Coronary artery (tissue), 2 donors: ENCODE data around the gene LRRC3.
"Not testable (repeated sequence)": the region's sequence is repeated elsewhere in the genome, so short reads cannot be mapped to it uniquely, and the experiment has no call there.

Experiments used
- DNase-seq: peaks from one replicate; pipeline ENCODE4 v3.0.0-alpha.2; 2017; ENCODE audit warnings: low spot score
- H3K27ac ChIP-seq, 2 donors: fragments of 200-600 bp; sonication (generic); one replicate each; pipeline ENCODE4 v1.5.1; 2016 to 2019
- H3K4me3 ChIP-seq: fragments of 200-600 bp; sonication (generic); 2 replicates; pipeline ENCODE4 v1.5.1; 2016; ENCODE audit warnings: mild to moderate bottlenecking, moderate library complexity
- CTCF ChIP-seq: fragments of 200-600 bp; sonication (generic); IDR thresholded peaks from one replicate; pipeline ENCODE4 v1.5.1; 2019; ENCODE audit warnings: antibody characterized with exemption

Gene LRRC3

GRCh38 chr21:44500111-44500510 lies 44.8 kb downstream of the LRRC3 start:
- H3K4me3 ChIP-seq: no peak overlapping the region
- no peak overlapping the region for H3K27ac ChIP-seq
- TF ChIP-seq CTCF: no peak
- DNase-seq: no peak

DNA sequence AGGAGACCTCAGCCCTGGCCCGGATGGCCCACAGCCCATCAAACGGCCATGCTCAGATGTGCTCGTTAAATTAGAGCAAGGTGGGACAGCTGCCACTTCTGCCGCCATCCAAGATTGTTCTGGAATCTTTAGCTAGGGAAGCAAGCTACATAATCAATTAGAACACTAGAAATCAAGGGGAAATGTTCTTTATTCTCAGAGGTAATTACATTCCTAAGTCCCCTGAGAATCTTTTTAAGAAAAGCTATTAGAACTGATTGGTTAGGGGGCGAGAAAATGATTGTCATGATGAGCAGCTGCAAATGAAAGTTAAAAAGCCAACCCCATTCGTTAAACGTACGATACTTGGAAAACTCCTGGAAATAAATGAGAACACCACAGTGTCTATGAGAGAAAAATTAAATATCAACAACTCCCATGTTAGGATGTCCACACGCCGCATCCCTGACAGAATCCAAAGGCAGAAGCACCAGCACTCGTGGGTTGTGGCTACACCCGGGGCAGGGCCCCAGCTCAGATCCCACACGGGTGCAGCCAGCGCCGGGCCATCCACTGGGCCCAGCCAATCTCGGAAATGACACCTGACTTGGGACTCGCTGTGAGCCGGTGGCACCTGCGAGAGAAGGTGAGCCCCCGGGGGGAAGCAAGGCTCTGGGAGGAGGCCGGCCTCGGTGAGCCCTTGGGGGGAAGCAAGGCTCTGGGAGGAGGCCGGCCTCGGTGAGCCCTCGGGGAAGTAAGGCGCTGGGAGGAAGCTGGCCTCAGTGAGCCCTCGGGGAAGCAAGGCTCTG lies 47.1 kb downstream of the LRRC3 start:
- no peak for TF ChIP-seq CTCF
- DNase-seq: no peak
- no peak overlapping the region for H3K27ac ChIP-seq
- H3K4me3 ChIP-seq: no peak overlapping the region

DNA sequence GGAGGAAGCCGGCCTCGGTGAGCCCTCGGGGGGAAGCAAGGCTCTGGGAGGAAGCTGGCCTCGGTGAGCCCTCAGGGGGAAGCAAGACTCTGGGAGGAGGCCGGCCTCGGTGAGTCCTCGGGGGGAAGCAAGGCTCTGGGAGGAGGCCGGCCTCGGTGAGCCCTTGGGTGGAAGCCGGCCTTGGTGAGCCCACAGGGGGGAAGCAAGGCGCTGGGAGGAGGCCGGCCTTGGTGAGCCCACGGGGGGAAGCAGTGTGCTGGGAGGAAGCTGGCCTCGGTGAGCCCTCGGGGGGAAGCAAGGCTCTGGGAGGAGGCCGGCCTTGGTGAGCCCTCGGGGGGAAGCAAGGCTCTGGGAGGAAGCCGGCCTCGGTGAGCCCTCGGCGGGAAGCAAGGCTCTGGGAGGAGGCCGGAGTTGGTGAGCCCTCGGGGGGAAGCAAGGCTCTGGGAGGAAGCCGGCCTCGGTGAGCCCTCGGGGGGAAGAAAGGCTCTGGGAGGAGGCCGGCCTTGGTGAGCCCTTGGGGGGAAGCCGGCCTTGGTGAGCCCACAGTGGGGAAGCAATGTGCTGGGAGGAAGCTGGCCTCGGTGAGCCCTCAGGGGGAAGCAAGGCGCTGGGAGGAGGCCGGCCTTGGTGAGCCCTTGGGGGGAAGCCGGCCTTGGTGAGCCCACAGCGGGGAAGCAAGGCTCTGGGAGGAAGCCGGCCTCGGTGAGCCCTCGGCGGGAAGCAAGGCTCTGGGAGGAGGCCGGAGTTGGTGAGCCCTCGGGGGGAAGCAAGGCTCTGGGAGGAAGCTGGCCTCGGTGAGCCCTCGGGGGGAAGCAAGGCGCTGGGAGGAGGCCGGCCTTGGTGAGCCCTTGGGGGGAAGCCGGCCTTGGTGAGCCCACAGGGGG lies 47.9 kb downstream of the LRRC3 start:
- H3K4me3 ChIP-seq, DNase-seq: not testable (repeated sequence)
- H3K27ac ChIP-seq: peak overlapping the region in 1 of 2 donors; percentile 41

- Histone ChIP-seq H3K4me3 (no peak overlapping the region), H3K27ac (peak overlapping the region in 1 of 2 donors; percentile 41)
- no peak for DNase-seq
- TF ChIP-seq CTCF: no peak
These were observed 48.6 kb downstream of the LRRC3 start for GRCh38 chr21:44503901-44504399.

DNA sequence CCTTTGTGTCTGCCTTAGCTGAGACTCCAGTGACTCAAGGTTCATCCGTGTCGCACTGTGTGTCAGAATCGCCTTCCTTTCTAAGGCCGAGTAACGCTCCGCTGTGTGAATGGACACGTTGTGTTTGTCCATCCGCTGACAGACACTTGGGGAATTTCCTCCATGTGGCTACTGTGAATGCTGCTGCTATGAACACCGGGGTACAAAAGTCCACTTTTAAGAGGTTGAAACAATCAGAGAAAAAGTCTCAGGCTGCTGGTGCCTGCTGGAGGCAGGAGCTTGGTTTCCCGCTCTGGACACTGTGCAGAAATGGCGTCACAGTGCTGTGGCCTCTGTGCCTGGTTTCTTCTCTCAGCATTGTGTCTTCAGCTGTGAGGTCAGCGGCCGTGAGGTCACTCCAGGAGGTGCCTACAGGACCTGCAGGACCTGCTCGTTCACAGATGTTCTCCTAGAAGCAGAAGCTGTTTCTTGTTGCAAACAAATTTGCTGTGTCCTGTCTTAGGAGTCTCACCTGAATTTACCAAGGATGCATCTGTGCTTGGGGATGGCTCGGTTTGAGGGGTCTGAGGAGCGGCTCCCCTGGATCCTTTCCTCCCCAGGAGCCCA lies 50.5 kb downstream of the LRRC3 start:
- DNase-seq: no peak
- no peak overlapping the region for H3K4me3 ChIP-seq

GRCh38 chr21:44506279-44507255 lies 51.3 kb downstream of the LRRC3 start:
- TF ChIP-seq CTCF: no peak
- H3K27ac ChIP-seq: no peak overlapping the region
- no peak for DNase-seq
- H3K4me3 ChIP-seq: no peak overlapping the region

More for the DNA sequence above, 50.5 kb downstream of the LRRC3 start:
- no peak for TF ChIP-seq CTCF
- no peak overlapping the region for H3K27ac ChIP-seq
